GM21717 (cell line): Measurements from ENCODE around the gene NPIPB5.
"Not testable (repeated sequence)": the region's sequence is repeated elsewhere in the genome, so short reads cannot be mapped to it uniquely, and the experiment has no call there.

Source experiments
- ATAC-seq: cut with Tn5 transposase; IDR thresholded peaks from one replicate; pipeline ENCODE4 v1.9.1; 2021; ENCODE audit warnings: mild to moderate bottlenecking, moderate library complexity; ENCODE audit not compliant: unreplicated experiment

Gene NPIPB5

DNA sequence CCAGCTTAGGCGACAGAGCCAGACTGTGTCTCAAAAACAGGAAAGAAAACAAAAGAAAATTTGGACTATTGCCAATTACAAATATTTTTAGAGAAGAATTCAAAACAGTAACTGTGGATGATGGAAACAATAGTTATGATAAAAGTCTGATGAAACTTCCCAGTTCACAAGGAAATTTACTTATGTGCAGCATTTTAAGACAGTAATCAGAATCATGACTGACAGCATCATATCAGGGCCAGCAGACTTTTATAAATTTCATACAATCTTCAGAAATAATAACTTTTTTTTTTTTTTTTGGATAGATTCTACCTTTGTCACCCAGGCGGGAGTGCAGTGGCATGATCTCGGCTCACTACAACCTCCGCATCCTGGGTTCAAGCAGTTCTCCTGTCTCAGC, at the start of gene NPIPB5:
Gene NPIPB5 (plus strand): TSS at position 301 of the 400 bp plus-strand sequence. CDS start 2,911 bp downstream, outside the sequence.
- ATAC-seq: not testable (repeated sequence)

DNA sequence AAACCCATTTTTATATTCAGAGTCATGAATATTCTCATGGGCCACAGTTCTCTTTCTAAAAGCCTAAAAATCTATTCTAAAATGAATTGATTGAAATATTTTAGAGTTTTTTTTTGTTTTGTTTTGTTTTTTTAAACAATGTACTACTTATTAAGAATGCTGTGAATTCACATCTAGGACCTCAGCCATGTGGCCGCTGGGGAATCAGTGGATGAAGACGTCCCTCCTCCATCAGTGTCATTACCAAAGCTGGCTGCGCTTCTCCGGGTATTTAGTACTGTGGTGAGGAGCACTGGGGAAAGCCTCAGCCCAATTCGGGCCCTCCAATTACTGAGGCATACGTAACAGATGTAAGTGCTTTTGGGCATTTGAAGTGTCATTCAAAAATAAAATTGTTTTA, 41.8 kb upstream of the NPIPB5 start:
- not testable (repeated sequence) for ATAC-seq

DNA sequence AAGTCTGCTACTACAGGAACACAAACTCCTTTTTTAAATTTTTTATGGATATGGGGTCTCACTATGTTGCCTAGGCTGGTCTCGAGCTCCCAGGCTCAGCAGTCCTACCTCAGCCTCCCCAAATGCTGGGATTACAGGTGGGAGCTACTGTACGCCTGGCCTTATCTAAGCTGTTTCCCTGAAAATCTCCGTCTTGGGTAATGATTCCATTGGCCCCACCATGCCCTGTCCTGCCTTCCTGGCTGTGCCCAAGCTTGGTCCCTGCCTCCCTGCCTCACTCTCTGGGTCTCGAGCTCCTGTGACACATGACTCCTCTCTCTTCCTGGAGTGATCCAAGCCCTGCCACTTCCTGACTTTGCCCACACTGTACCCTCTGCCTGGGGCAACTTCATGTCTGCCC, 27.3 kb downstream of the NPIPB5 start:
- not testable (repeated sequence) for ATAC-seq

- not testable (repeated sequence) for ATAC-seq
Observed at GRCh38 chr16:22544809-22545208, 34.1 kb downstream of the NPIPB5 start.

- not testable (repeated sequence) for ATAC-seq
Observed at GRCh38 chr16:22546630-22547029, 35.9 kb downstream of the NPIPB5 start.

DNA sequence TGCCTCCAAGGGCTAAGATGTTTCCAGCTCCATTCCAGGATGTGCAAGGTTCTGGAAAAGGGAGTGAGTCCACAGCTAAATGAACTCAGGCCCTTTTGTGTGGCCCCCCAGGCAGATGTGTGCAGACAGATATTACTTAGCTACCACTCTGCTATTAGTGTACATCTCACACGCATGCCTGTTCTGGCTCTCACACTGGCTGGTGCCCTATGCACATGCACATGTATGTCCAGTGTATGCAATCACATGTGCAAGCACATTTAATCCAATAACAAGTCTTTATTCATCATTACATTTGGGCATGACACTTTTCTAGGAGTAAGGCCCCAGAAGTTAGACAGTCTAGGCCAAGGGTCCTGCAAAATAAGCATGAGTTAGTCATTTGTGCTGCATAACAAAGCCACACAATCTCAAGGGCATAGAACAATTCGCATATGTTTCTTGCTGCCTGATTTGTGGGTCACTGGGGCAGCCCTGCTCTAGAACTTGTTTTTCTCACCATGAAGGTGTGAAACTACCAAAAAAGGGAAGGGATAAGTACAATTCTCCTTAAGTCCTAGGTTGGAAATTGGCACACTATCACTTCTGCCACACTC, 36.6 kb downstream of the NPIPB5 start:
- ATAC-seq: not testable (repeated sequence)

DNA sequence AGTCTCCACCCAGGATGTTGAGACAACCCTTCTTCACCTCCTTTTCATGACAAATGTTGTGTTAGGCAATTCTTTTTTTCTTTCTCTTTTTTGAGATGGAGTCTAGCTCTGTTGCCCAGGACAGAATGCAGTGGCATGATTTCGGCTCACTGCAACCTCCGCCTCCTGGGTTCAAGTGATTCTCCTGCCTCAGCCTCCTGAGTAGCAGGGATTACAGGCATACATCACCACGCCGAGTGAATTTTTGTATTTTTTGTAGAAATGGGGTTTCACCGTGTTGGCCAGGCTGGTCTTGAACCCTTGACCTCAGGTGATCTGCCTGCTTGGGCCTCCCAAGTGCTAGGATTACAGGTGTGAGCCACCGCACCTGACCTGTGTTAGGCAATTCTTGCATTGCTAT, 39.2 kb downstream of the NPIPB5 start:
- not testable (repeated sequence) for ATAC-seq

DNA sequence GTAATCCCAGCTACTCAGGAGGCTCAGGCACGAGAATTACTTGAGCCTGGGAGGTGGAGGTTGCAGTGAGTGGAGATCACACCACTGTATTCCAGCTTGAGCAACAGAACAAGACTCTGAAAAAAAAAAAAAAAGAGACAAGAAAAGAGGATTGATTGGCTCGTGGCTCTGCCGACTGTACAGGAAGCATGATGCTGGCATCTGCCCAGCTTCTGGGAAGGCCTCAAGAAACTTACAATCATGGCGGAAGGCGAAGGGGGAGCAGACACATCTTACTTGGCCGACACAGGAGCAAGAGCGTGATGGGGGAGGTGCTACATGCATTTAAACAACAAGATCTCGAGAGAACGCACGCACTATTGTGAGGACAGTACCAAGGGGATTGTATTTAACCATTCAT, 40.5 kb downstream of the NPIPB5 start:
- not testable (repeated sequence) for ATAC-seq

DNA sequence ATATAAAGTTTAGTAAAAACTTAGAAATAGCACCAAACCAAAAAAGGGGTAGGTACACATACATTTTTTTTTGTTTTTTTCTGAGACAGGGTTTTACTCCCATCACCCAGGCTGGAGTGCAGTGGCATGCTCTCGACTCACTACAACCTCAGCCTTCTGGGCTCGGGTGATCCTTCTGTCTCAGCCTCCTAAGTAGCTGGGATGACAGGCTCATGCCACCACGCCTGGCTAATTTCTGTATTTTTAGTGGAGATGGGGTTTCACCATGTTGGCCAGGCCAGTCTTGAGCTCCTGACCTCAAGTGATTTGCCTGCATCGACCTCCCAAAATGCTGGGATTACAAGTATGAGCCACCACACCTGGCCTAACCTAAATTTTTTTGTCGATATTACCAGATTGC, 41.0 kb downstream of the NPIPB5 start:
- not testable (repeated sequence) for ATAC-seq

DNA sequence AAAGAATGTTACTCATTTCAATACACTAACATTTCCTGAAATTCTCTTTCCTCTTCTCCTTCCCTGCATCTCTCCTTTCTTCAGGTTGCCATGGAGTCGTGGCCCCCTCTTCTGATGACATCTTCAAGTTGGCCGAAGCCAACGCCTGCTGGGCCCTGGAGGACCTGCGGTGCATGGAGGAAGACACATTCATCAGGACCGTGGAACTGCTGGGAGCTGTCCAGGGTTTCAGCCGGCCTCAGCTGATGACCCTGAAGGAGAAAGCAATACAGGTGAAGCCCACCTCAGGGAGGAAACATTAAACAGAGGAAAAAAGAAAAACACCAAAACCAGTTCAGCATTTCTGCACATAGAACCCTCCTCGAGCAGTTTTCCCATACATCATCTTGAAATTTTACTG, 46.1 kb downstream of the NPIPB5 start:
- not testable (repeated sequence) for ATAC-seq
